Measurements from ENCODE around the gene BTBD10.

GRCh38 chr11:13349046-13349445 is 114.0 kb downstream of the BTBD10 start:
- TF ChIP-seq POLR2A (IDR thresholded peaks at IDR 0.05) = no peak
- TF ChIP-seq, protein P1, sequence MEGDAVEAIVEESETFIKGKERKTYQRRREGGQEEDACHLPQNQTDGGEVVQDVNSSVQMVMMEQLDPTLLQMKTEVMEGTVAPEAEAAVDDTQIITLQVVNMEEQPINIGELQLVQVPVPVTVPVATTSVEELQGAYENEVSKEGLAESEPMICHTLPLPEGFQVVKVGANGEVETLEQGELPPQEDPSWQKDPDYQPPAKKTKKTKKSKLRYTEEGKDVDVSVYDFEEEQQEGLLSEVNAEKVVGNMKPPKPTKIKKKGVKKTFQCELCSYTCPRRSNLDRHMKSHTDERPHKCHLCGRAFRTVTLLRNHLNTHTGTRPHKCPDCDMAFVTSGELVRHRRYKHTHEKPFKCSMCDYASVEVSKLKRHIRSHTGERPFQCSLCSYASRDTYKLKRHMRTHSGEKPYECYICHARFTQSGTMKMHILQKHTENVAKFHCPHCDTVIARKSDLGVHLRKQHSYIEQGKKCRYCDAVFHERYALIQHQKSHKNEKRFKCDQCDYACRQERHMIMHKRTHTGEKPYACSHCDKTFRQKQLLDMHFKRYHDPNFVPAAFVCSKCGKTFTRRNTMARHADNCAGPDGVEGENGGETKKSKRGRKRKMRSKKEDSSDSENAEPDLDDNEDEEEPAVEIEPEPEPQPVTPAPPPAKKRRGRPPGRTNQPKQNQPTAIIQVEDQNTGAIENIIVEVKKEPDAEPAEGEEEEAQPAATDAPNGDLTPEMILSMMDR (IDR thresholded peaks at IDR 0.05) = no peak
- no peak for TF ChIP-seq POLR2AphosphoS5 (IDR thresholded peaks at IDR 0.05)
- TF ChIP-seq EP300 (IDR thresholded peaks at IDR 0.05) = no peak

Data from gastroesophageal sphincter (tissue), 3 donors.